AG09309 (cell line): ENCODE data around the gene PPM1L.

ENCODE experiments used
- DNase-seq: peaks from one replicate; pipeline ENCODE4 v3.0.0-alpha.2; 2010; ENCODE audit warnings: low read depth
- H3K4me3 ChIP-seq: 2 replicates; pipeline ENCODE4 v1.5.1; 2011; ENCODE audit warnings: mild to moderate bottlenecking, low read depth, low read length, moderate library complexity; ENCODE audit not compliant: control insufficient read depth
- TF ChIP-seq, protein P1 (sequence below): IDR thresholded peaks from 2 replicates; pipeline ENCODE4 v1.5.1; 2011; ENCODE audit warnings: mild to moderate bottlenecking, low read depth, low read length, inconsistent platforms; ENCODE audit not compliant: insufficient read depth, control insufficient read depth; ENCODE audit errors: missing control alignments

The PPM1L gene

DNA sequence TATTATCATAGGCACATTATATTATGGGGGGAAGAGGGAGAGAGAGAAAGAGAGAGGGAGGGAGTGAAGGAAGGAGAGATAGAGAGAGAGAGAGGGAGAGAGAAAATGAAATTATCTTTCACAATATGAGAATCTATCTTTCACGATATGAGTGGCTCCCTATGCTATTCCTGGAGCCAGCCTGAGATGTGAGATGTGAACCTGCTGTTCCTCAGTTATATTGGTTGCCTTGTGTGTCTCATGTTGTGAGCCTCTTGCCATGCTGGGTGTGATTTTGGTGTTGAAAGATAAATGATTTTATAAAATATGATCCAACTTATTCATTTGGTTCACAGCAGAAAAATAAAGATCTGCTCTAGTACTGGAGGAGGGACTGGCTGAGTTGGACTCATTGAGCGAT, 148.7 kb downstream of the PPM1L start:
- no peak for DNase-seq
- TF ChIP-seq, protein P1, sequence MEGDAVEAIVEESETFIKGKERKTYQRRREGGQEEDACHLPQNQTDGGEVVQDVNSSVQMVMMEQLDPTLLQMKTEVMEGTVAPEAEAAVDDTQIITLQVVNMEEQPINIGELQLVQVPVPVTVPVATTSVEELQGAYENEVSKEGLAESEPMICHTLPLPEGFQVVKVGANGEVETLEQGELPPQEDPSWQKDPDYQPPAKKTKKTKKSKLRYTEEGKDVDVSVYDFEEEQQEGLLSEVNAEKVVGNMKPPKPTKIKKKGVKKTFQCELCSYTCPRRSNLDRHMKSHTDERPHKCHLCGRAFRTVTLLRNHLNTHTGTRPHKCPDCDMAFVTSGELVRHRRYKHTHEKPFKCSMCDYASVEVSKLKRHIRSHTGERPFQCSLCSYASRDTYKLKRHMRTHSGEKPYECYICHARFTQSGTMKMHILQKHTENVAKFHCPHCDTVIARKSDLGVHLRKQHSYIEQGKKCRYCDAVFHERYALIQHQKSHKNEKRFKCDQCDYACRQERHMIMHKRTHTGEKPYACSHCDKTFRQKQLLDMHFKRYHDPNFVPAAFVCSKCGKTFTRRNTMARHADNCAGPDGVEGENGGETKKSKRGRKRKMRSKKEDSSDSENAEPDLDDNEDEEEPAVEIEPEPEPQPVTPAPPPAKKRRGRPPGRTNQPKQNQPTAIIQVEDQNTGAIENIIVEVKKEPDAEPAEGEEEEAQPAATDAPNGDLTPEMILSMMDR, result no peak

DNA sequence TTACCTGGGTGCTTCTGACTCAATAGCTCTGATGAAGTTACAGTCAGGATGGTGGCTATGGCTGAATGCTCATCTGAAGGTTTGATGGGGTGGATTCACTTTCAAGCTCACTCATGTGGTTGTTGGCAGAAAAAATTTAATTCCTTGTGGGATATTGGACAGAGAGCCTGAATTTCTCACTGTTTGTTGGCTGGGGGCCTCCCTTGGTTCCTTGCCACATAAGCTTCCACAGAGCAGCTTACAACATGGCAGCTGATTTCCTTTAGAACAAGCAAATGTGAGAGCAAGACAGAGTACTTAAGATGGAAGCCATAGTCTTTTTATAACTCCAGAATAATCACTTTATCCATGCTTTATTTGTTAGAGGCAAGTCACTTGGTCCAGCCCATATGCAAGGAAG, 150.6 kb downstream of the PPM1L start:
- TF ChIP-seq, protein P1, result no peak
- DNase-seq, result no peak
- H3K4me3 ChIP-seq, result no peak overlapping the region

More for the DNA sequence above, 148.7 kb downstream of the PPM1L start:
- H3K4me3 ChIP-seq, result no peak overlapping the region

DNA sequence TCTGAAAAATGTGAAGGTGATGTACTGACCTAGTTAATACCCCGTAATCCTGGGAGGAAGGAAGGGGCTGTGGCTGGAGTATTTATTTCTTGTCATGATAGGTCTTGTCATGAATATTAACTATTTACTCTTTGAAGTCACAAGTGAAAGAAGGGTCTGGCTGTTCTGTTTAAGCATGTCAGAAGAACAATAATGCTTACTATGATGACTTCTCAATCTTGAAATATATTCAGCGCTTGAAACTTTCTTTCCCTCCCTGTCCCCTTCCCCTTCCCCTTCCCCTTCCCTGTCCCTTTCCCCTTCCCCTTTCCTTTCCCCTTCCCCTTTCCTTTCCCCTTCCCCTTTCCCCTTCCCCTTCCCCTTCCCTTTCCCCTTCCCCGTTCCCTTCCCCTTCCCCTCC, 153.9 kb downstream of the PPM1L start:
- DNase-seq, result no peak
- TF ChIP-seq, protein P1, result no peak
- H3K4me3 ChIP-seq, result no peak overlapping the region

DNA sequence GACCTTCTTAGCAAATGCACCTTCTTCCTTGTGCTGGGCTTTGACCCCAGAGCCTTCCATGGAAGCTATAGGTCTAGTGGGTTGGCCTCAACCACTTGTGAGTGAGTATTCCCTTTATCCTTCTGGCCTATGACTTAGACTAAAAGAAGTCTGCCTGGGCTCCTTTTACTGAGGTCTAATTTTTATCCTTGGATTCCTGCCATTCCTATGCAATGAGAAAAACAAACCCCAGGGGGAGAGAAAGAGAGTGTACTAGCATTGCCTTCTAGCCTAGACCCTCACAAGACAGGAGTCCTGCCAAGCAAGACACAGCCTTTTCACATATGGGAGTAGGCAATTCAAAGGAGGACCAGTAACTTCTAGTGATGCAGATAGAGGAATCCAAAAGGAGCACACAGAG, 155.4 kb downstream of the PPM1L start:
- no peak overlapping the region for H3K4me3 ChIP-seq
- no peak for DNase-seq
- TF ChIP-seq, protein P1, result no peak

DNA sequence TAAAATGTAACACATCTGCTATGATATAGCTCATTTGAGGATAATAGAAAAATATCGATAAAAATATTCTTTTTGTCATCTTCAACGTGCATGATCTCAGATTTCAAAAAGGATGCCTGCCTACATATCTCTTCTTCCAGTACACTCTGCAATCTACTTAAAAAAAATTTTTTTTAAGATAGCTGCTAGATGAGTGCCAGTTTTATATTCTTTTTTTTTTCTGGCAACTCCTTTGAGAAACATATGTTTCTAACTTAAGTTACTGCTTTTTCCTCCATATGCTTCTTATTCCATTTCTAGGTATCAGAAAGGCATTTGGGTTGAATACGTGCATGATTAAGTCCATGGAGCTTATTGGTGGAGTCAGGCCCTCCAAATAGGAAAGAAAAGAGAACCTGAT, 160.4 kb downstream of the PPM1L start:
- no peak for DNase-seq
- TF ChIP-seq, protein P1, result no peak
- no peak overlapping the region for H3K4me3 ChIP-seq

DNA sequence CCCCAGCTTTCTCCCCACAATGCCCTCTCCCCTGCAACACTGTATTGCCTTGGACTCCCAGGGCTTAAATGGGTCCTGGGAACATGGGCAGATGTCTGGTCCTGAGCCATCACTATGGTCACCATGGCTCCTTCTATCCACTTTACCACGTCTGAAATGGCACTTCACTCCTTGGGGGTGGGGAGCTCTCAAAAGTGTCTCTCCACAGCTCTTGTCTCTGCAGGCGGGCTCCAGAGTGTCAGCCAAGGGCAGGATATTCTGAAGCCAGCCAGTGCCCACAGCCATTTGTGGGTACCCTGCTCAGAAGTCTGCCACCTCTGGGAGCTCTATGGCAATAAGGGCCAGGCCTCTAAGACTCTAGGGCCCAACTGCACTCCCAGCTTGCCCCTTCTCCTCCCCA, 163.9 kb downstream of the PPM1L start:
- TF ChIP-seq, protein P1, result no peak
- no peak overlapping the region for H3K4me3 ChIP-seq
- DNase-seq, result no peak
